Renal cortical epithelial cell (primary cell): Measurements from ENCODE around the gene EIF2B2. TPM values are rescaled to one million over a fixed set of nuclear protein-coding genes. Genes with fewer than 3 reads are reported as not detected.
A peak's percentile ranks its signal among the peaks of the same experiment; 100 is the strongest.
"Not testable (repeated sequence)": the region's sequence is repeated elsewhere in the genome, so short reads cannot be mapped to it uniquely, and the experiment has no call there.

Experiments used
- DNase-seq: peaks from one replicate; pipeline ENCODE4 v3.0.0-alpha.2; 2011; ENCODE audit warnings: low read depth
- total RNA-seq: library from RNA; depleted of rRNA; stranded (reverse); fragments of >200 nt; gene quantifications from 2 replicates; pipeline ENCODE4 v1.2.3, GENCODE V29; 2014

Gene EIF2B2
- total RNA-seq, 1 donor from 2014 or later = 54.4 TPM

DNA sequence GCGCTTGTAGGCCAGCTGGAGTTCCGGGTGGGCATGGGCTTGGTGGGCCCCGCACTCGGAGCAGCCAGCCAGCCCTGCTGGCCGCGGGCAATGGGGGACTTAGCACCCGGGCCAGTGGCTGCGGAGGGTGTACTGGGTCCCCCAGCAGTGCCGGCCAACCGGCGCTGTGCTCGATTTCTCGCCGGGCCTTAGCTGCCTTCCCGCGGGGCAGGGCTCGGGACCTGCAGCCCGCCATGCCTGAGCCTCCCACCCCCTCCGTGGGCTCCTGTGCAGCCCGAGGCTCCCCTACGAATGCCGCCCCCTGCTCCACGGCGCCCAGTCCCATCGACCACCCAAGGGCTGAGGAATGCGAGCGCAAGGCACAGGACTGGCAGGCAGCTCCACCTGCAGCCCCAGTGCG is 8.5 kb upstream of the EIF2B2 start:
- DNase-seq = not testable (repeated sequence)

DNA sequence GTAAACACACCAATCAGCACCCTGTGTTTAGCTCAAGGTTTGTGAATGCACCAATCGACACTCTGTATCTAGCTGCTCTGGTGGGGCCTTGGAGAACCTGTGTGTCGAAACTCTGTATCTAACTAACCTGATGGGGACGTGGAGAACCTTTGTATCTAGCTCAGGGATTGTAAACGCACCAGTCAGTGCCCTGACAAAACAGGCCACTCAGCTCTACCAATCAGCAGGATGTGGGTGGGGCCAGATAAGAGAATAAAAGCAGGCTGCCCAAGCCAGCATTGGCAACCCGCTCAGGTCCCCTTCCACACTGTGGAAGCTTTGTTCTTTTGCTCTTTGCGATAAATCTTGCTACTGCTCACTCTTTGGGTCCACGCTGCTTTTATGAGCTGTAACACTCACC is 6.9 kb upstream of the EIF2B2 start:
- DNase-seq = not testable (repeated sequence)

GRCh38 chr14:75001261-75001660 is 1.5 kb upstream of the EIF2B2 start:
- DNase-seq = no peak

DNA sequence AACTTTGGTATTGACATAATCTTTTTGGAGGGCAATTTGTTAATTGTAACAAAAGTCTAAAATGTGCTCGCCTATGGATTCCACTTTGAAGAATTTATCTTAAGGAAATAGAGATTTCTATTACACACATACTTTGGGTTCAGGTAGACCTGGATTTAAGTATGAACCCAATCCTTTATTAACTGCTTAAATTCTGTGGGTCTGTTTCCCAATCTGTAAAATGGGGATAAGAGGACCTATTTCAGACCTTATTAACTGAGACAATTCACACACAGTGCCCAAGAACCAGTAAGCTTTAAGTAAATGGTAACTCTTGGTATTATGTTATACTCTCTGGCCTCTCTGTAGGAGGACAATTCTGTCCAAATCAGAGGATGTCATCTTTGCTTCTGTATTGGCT is 822 bp upstream of the EIF2B2 start:
- DNase-seq = no peak

- no peak for DNase-seq
These were observed 718 bp downstream of the EIF2B2 start for GRCh38 chr14:75003250-75004027.

- DNase-seq = no peak
These were observed 2.6 kb downstream of the EIF2B2 start for GRCh38 chr14:75005357-75005756.

GRCh38 chr14:75009176-75009575 is 6.5 kb downstream of the EIF2B2 start:
- DNase-seq = no peak

DNA sequence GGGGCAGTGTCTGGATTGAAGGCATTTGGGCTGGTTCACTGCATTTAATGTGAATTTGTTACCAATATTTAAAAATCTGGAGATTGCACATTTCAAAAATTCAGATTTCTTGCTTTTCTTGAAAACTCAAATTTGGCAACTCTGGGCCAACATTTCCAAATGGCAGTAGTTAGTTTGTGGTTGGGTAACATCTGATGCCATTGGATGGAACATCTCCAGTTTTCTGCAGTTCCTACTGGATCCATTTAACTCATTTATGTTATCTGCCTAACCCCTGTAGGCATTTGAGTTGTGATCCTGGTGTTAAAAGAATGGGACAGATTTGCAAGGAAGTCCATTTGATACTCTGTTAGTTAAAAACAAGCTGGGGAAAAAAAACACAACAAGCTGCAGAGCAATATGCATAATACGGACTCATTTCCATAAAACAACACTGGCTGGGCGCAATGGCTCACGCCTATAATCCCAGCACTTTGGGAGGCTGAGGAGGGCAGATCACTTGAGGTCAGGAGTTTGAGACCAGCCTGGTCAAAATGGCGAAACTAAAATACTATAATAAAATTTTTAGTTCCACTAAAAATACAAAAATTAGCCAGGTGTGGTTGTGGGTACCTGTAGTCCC is 7.9 kb downstream of the EIF2B2 start:
- no peak for DNase-seq

DNA sequence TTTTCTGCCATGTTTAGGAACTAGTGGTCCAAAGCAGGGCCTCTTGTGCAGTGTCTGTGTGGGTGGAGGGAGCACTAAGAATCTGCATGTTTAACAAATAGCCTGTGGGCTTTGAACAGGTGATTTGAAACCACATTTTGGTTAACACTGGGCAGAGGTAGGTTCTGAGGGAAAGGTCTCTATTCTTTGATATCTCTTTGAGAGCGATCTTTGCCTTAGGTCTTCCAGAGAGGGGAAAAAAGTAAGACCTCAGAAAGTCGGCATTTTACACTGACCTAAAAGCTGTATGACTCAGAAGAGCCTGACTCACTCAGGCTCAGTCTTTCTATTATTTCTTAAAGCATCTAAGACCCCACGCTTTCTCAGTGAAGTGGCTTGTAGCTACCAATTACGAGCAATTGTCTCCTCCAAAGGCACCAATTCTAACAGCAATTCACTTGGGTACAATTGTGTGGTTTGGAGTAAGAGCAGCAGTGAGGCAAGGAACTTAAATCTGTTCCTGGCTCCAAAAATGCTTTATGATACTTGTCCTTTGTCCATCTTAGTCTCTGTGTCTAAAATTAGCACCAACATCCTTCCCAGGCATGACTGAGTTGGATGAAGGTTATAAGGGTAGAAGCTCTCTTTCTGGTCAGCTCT is 8.8 kb downstream of the EIF2B2 start:
- DNase-seq = peak; percentile 73

- DNase-seq = no peak
These were observed 10.6 kb downstream of the EIF2B2 start for GRCh38 chr14:75013290-75013689.

DNA sequence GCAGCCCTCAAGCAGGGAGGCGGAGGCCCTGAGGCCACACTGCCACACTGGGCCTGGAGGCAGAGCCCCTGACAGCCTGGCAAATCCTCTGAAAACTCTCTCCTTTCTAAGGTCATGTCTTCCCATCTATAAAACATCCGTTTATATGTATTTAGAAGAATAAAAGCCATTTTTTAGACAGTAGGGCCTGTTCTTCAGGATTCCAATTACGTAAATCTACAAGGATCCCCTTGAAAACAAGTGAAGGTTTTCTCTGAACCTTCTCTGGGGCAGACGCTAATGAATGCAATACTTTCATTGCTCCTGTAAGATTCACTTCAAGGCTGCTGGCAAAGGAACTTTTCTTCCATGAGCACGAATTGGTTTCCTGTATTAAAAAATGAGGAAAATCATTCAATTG is 12.8 kb downstream of the EIF2B2 start:
- DNase-seq = no peak

DNA sequence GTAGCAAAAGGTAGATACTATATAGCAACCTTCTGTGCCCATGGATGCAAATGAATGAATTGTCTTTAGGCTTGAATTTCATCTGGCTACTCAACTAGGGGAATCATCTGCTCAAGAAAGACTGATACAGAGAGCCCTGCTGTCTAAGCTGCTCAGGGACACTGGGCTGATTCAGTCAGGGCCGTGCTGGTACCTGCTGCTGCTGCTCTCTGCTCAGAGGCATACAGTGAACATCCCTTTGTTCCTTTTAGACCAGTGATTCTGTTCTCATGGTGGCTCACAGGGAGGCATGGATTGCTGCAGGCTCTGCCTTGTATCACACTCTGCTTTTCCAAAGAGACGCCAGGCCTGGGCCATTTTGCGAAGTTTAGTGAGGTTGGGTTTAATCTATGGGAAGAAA is 14.1 kb downstream of the EIF2B2 start:
- no peak for DNase-seq

DNA sequence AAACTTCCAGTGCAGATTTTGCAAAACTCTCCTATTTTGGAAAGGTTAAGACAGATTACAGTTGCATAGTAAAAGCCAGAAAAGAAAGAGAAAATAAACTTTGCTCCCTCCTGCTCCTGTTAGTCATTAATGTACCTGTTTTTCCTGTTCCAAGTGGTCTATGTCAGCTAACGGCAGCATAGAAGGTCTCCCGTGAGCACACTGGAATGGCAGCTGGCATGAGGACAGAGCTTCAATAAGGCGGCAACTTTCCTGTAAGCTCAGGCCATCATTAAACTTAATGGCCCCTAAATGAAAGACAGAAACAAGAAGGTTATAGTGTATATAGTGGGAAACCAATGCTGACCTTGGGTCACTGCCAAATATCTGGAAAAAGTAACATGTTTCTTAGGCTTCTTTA is 16.0 kb downstream of the EIF2B2 start:
- DNase-seq = peak; percentile 69

DNA sequence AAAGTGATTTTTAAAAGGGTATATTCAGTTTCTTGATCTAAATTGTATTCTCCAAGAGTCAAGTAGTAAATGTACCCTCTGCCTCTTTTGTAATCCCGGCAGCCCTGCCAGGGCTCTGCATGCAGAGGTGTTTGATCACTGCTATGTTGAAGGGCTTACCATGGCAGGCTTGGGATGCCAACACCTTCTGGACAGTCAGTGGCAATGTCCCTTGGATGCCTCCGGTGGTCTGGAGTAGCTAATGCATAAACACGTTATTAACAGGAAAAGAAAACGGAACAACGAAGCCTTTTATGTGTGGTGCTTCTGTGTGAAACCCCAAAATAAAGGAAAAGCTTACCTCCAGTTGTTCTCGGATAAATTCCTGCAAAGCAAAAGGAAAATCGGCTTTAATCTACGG is 19.9 kb downstream of the EIF2B2 start:
- DNase-seq = peak; percentile 16

- no peak for DNase-seq
These were observed 20.4 kb downstream of the EIF2B2 start for GRCh38 chr14:75023108-75023507.

DNA sequence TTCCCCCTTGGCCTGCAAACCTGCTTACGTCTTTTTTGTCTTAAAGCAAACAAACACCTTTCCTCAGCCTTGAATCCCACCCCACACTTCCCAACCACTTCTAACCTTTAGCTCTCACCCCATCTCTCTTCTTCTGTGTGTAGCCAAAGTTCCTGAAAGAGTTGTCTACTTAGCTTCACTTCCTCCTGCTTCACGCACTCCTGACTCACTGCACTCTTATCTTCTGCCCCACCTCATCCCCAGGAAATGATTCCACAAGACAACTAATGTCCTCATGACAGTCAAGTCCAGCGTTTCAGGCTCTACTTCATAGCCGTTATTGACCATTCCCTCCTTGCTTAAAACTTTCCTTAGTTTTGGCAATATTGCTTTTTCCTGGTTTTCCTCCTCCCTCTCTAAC is 22.4 kb downstream of the EIF2B2 start:
- no peak for DNase-seq

GRCh38 chr14:75025876-75026275 is 23.2 kb downstream of the EIF2B2 start:
- no peak for DNase-seq

GRCh38 chr14:75030147-75030546 is 27.4 kb downstream of the EIF2B2 start:
- no peak for DNase-seq

GRCh38 chr14:75032939-75033338 is 30.2 kb downstream of the EIF2B2 start:
- no peak for DNase-seq

DNA sequence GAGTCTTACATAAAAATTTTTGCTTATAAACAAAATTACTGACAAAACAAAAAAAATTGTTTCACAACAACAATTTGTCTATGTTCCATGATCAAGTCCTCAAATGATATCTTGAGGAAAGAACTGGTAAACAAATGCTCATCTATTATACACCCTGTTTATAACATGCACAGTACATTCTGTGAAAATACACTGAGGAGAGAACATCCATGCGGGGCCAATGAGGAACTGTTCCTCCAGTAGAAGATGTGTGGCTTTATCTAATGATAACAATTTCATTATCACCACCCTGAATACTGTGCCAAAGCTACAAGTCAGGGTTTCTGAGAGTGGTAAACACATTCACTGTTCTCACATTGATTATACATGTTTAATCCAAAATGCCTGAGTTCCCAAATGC is 37.8 kb downstream of the EIF2B2 start:
- no peak for DNase-seq

- DNase-seq = no peak
These were observed 38.2 kb downstream of the EIF2B2 start for GRCh38 chr14:75040959-75041358.

- DNase-seq = peak; percentile 87
These were observed 38.9 kb downstream of the EIF2B2 start for GRCh38 chr14:75041613-75042012.

- DNase-seq = peak; percentile 78
These were observed 39.3 kb downstream of the EIF2B2 start for GRCh38 chr14:75042035-75042434.
